Activated CD8-positive, alpha-beta memory T cell treated with anti-CD3 and anti-CD28 coated beads for 4 hours (primary cell): Measurements from ENCODE around the gene SETD1B.
"Not testable (repeated sequence)": the region's sequence is repeated elsewhere in the genome, so short reads cannot be mapped to it uniquely, and the experiment has no call there.

Source experiments
- DNase-seq, 2 donors: peaks; one replicate each; pipeline ENCODE4 v3.0.0-alpha.2; 2020; ENCODE audit warnings: low read depth in 2 of 2

Gene SETD1B

GRCh38 chr12:121857322-121858246, 53.8 kb downstream of the SETD1B start:
- DNase-seq, result no peak

- no peak for DNase-seq
These were observed 54.5 kb downstream of the SETD1B start for GRCh38 chr12:121858318-121858661.

- no peak for DNase-seq
These were observed 55.1 kb downstream of the SETD1B start, which contains the start of gene HPD for GRCh38 chr12:121858662-121859572. HPD (minus strand) TSS chr12:121858859; CDS start chr12:121858823, 36 bp downstream.

GRCh38 chr12:121860257-121860656, 56.4 kb downstream of the SETD1B start:
- no peak for DNase-seq

GRCh38 chr12:121860699-121861098, 56.9 kb downstream of the SETD1B start:
- not testable (repeated sequence) for DNase-seq

GRCh38 chr12:121861636-121862254, 57.9 kb downstream of the SETD1B start:
- no peak for DNase-seq

GRCh38 chr12:121866331-121866730, 62.5 kb downstream of the SETD1B start:
- no peak for DNase-seq

- DNase-seq, result not testable (repeated sequence)
These were observed 65.4 kb downstream of the SETD1B start for GRCh38 chr12:121869229-121869628.

- no peak for DNase-seq
These were observed 67.7 kb downstream of the SETD1B start for GRCh38 chr12:121871467-121871866.

GRCh38 chr12:121872546-121873215, 68.9 kb downstream of the SETD1B start:
- DNase-seq, result no peak

- no peak for DNase-seq
These were observed 69.4 kb downstream of the SETD1B start for GRCh38 chr12:121873216-121873569.

- DNase-seq, result no peak
These were observed 70.3 kb downstream of the SETD1B start for GRCh38 chr12:121874071-121874470.

- no peak for DNase-seq
These were observed 71.8 kb downstream of the SETD1B start for GRCh38 chr12:121875582-121875981.

- not testable (repeated sequence) for DNase-seq
These were observed 72.3 kb downstream of the SETD1B start for GRCh38 chr12:121876080-121876447.
